SU-DHL-6 (cell line): ENCODE measurements around the gene TOR2A.

Experiments
- H2AFZ ChIP-seq: fragments of 200-600 bp; sonication (generic); 2 replicates; pipeline ENCODE4 v1.6.1; 2014; ENCODE audit warnings: low read depth, mild to moderate bottlenecking, moderate library complexity, mixed read lengths, antibody characterized with exemption, low read length; ENCODE audit not compliant: severe bottlenecking
- H3F3A ChIP-seq: fragments of 200-600 bp; shearing (Covaris generic); 2 replicates; pipeline ENCODE4 v1.6.0; 2016; ENCODE audit warnings: antibody characterized with exemption, mild to moderate bottlenecking; ENCODE audit not compliant: insufficient read depth
- H3K27ac ChIP-seq: fragments of 200-600 bp; sonication (generic); 2 replicates; pipeline ENCODE4 v1.5.1; 2016; ENCODE audit warnings: low read depth, mild to moderate bottlenecking, low read length, moderate library complexity, mixed read lengths
- H3K27me3 ChIP-seq: fragments of 200-600 bp; sonication (generic), shearing (Covaris generic); 2 replicates; pipeline ENCODE4 v1.6.0; 2014; ENCODE audit warnings: mild to moderate bottlenecking, low read length
- H3K36me3 ChIP-seq: fragments of 200-600 bp; sonication (generic); 2 replicates; pipeline ENCODE4 v1.6.1; 2014; ENCODE audit warnings: mild to moderate bottlenecking, low read length, mixed read lengths
- H3K4me2 ChIP-seq: fragments of 300-600, 200-600 bp; shearing (Covaris generic), sonication (generic); 2 replicates; pipeline ENCODE4 v1.6.0; 2014; ENCODE audit warnings: low read length, low read depth, mild to moderate bottlenecking; ENCODE audit not compliant: poor library complexity, severe bottlenecking
- H3K4me3 ChIP-seq: fragments of 200-600 bp; sonication (generic); 2 replicates; pipeline ENCODE4 v1.5.1; 2014; ENCODE audit warnings: antibody characterized with exemption, low read length, mild to moderate bottlenecking, mixed read lengths; ENCODE audit not compliant: insufficient read depth, poor library complexity, severe bottlenecking
- H3K79me2 ChIP-seq: fragments of 200-600 bp; sonication (generic); 2 replicates; pipeline ENCODE4 v1.6.1; 2014; ENCODE audit warnings: mild to moderate bottlenecking, low read length, moderate library complexity; ENCODE audit not compliant: insufficient read depth
- H3K9ac ChIP-seq: fragments of 200-600 bp; sonication (generic); 2 replicates; pipeline ENCODE4 v1.7.0; 2014; ENCODE audit warnings: mild to moderate bottlenecking, low read length
- H3K9me2 ChIP-seq: fragments of 200-600 bp; sonication (generic); replicated peaks from 2 replicates; pipeline ENCODE4 v1.6.1; 2014; ENCODE audit warnings: low read length; ENCODE audit not compliant: insufficient read depth
- H3K9me3 ChIP-seq: fragments of 200-600 bp; sonication (generic); 2 replicates; pipeline ENCODE4 v1.6.1; 2014; ENCODE audit warnings: low read length, mixed read lengths; ENCODE audit not compliant: insufficient read depth
- H4K20me1 ChIP-seq: fragments of 200-600 bp; sonication (generic); 2 replicates; pipeline ENCODE4 v1.6.1; 2014; ENCODE audit warnings: low read depth, mild to moderate bottlenecking, antibody characterized with exemption, low read length, moderate library complexity, mixed read lengths
- CTCF ChIP-seq: fragments of 200-600 bp; sonication (generic); IDR thresholded peaks from one replicate; pipeline ENCODE4 v1.5.1; 2017; ENCODE audit warnings: antibody characterized with exemption, mild to moderate bottlenecking, low read length, moderate library complexity; ENCODE audit not compliant: insufficient read depth, poor library complexity, severe bottlenecking
- EZH2phosphoT487 ChIP-seq: fragments of 200-600 bp; sonication (generic), shearing (Covaris generic); conservative IDR thresholded peaks from 2 replicates; pipeline ENCODE4 v1.6.1; 2018; ENCODE audit warnings: mild to moderate bottlenecking, antibody characterized with exemption, low read length, moderate library complexity, mixed read lengths

TOR2A gene

GRCh38 chr9:127724012-127724411 is 11.1 kb downstream of the TOR2A start:
- Histone ChIP-seq H2AFZ (no peak overlapping the region), H3K4me3 (no peak overlapping the region), H3F3A (no peaks in the 10 kb centered on the region), H3K27ac (no peak overlapping the region), H3K79me2 (no peaks in the 10 kb centered on the region), H3K9me2 (no peaks in the 10 kb centered on the region), H3K27me3 (no peaks in the 10 kb centered on the region), H3K9me3 (no peaks in the 10 kb centered on the region), H3K4me2 (no peak overlapping the region), H3K36me3 (no peaks in the 10 kb centered on the region), H3K9ac (no peak overlapping the region), H4K20me1 (no peaks in the 10 kb centered on the region)
- no peak for TF ChIP-seq CTCF
- no peak for TF ChIP-seq EZH2phosphoT487

- Histone ChIP-seq H3K9me3 (no peaks in the 10 kb centered on the region), H3K4me3 (no peak overlapping the region), H3K79me2 (no peaks in the 10 kb centered on the region), H3K27ac (no peak overlapping the region), H2AFZ (no peak overlapping the region), H3K9ac (no peak overlapping the region), H3K4me2 (no peak overlapping the region), H3K36me3 (no peaks in the 10 kb centered on the region), H4K20me1 (no peaks in the 10 kb centered on the region), H3F3A (no peaks in the 10 kb centered on the region), H3K27me3 (no peaks in the 10 kb centered on the region), H3K9me2 (no peaks in the 10 kb centered on the region)
- TF ChIP-seq CTCF, result no peak
- TF ChIP-seq EZH2phosphoT487, result no peak
These were observed 11.7 kb downstream of the TOR2A start for GRCh38 chr9:127723444-127723843.

- H2AFZ ChIP-seq, result no peak overlapping the region
- TF ChIP-seq CTCF (no peak), EZH2phosphoT487 (no peak)
- no peak overlapping the region for H3K4me2 ChIP-seq
- no peak overlapping the region for H3K27ac ChIP-seq
- H4K20me1 ChIP-seq, result no peaks in the 10 kb centered on the region
- no peaks in the 10 kb centered on the region for H3F3A ChIP-seq
- no peaks in the 10 kb centered on the region for H3K36me3 ChIP-seq
- H3K4me3 ChIP-seq, result no peak overlapping the region
- H3K9me2 ChIP-seq, result no peaks in the 10 kb centered on the region
- no peaks in the 10 kb centered on the region for H3K79me2 ChIP-seq
- H3K9ac ChIP-seq, result no peak overlapping the region
- H3K27me3 ChIP-seq, result no peaks in the 10 kb centered on the region
- H3K9me3 ChIP-seq, result no peaks in the 10 kb centered on the region
These were observed 12.1 kb downstream of the TOR2A start for GRCh38 chr9:127723013-127723412.
